Measurements from ENCODE around the gene ZNF70. TPM values are rescaled to one million over a fixed set of nuclear protein-coding genes. Genes with fewer than 3 reads are reported as not detected.

ZNF70 gene
- 9.0 TPM for total RNA-seq

DNA sequence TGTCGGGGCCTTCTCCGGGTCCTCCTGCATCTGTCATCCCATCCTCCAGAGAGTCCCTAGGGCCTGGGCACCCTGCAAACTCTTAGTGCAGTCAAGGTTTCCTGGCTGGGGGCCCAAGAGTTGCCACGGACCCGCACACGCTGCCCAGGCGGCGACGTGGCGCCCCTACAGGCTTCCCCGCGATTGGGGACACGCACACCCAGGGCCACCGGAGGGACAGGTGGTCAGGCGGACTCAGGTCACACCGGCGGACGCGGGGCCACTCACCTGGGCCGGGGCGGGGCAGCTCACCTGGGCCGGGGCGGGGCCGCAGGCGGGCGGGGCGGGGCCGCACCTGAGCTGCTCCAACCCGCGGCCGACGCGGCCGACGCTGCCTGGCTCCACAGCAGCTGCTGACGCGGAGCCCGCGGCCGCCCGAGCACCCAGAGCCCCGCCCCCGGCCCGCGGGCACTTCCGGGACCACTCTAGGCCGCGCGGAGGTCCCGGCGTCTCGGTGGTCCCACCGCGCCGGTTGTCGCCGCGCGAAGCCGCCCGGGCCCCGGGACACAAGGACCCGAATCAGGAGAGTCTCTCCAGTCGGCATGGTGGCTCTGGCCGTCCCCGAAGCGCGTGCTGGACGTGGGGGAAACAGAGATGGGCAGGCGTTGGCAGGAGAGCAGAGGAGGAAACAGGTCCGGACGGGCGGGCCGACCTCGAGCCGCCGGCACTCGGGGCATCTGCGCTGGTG lies at the start of gene ZNF70:
Gene ZNF70, minus strand, starts transcription at position 399 of the 727 bp plus-strand sequence. CDS start 5,972 bp downstream, outside the sequence.
- DNase-seq (ENCODE audit: low spot score), result peak; percentile 87

DNA sequence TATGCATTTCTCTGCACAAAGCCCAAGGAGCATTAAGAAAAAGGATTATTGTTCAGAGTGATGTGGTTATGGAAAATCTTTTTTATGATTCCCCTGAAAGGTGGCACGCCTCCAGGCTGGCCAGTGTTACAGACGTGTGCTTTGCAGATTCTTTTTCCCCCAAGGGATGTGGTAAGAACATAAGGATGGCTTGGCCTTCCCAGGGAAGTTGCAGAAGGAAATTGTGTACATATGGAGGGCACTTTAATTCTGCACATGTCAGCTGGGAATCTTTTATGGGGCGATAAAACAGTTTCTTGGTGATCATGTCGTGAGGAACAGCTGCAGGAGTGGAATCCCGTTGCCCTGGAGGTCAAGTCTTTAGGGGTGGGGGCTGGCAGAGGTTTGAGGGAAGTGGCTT lies 45.5 kb upstream of the ZNF70 start:
- DNase-seq (ENCODE audit: low spot score), result no peak

DNA sequence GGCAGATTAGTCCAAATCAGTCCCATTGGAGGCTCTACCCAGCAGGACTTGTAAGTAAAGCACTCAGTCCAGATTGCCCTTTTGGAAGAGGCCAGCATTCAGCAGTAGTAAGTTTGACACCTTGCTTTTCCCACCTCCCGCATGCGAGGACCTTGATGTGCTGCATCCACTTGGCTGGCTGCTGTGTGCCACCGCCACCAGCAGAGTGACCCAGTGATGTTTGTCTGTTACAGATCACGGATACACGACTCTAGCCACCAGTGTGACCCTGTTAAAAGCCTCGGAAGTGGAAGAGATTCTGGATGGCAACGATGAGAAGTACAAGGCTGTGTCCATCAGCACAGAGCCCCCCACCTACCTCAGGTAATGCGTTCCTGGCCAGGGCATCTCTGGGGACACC lies 42.4 kb upstream of the ZNF70 start:
- DNase-seq (ENCODE audit: low spot score), result no peak

DNA sequence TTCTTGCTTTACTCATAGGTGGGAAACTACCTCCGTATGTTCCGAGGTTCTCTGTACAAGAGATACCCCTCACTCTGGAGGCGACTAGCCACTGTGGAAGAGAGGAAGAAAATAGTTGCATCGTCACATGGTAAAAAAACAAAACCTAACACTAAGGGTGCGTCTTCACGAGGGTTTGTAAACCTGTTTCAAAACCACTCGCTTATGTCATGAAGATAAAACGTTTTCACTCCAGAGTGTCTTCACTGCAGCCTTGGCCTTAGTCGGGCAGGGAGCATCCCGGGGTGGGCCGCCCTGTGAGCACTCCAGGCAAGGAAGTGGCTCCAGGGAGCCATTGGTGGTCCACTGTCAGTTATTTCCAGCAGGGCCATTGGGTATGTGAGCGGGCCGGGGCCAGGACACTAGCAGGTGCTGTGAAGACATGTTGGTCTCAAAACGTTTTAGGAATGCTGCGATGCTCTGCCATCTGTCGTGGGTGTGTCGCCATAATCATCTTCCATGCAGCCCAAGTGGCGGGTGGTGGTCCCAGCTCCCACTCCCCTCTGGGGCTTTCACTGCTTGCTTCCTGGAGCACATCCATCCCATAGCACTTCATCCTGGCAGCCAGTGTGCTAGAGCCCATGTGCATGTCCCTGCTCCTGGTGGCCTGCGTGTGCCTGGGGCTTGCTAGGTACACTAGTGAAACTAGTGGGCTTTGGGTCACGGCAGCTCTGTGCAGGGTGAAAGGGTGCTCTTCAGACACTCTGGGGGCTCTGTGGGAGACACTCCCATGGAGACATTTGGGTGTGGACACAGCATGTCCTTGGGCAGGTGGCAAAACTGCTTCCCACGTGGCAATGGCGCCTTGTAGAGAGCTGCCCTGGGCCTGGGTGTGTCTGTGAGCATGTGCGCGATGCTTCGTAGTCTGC lies 41.1 kb upstream of the ZNF70 start:
- no peak for DNase-seq (ENCODE audit: low spot score)

DNA sequence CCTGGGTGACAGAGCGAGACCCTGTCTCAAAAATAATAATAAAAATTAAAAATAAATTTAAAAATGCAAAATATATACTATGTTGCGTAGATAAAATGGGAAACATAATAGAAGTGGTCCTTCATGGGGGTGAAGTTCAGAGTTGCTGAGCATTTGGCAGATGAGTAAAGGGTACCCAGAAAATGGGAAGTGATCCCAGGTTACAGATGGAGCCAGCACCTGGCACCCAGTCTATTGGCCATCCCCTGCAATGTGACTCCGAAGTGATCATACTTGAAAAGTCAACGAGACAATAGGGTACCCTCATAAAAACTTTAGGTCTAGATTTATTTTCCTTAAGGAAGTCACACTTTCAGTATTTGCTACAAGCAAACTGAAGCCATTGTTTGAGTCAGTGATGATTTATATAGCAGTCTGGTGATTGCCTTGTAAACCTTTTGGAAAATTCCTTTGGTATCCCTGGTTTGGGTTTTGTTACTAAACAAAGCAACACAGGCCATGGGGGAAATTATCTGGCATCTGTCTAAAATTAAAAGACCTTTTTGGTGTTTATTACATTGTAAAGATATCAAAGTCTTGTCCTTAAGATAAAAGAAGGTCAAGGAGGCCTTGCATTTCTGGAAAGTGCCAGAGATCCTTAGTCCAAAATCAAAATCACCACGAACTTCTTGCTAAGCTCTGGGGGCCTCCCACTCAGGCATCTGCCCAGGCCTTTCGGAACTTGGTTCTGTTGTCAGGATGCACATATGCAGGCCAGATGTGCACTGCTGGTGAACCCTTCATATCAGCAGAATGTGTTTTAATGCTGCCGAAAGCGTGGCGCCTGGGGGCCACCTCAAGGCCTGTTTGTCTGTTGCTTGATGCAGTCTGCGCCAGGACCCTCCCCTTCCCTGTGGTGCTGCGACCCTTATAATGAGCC lies 40.2 kb upstream of the ZNF70 start:
- DNase-seq (ENCODE audit: low spot score), result no peak

DNA sequence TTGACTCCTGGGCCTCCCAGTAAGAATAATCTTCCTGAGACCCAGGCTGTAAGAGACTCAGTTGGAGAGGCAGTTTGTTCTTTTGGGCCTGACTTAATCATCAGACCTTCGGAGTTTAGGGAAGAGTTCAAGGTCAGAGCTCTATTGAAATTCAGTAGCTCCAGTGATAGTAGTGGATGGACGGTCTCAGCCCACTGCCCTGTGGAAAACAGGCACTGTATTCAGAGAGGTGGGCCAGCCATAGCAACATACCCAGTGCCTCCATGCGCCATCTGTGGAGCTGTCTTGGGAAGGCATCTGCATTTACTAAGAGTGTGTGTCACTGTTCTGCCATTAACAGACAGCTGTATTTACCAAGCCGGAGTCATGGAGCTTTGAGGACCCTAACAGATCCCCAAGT lies 38.7 kb upstream of the ZNF70 start:
- DNase-seq (ENCODE audit: low spot score), result no peak

DNA sequence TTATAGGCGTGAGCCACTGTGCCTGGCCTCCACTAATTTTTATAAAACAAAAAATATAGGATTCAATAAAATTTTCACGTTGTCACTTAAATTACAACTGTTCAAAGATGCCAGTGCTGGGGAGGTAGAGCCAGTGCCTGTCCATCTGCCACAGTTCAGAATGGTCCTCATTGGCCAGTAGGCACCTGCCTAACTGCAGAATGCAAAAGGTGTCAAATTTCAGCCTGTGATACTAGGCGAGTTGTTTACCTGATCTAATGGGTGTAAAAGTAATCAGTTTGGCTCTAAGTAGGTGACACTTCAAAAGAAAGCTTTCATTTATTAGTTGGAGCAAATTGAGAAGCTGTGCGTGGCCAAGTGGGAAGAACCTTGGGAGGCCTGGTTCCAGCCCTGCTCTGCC lies 38.2 kb upstream of the ZNF70 start:
- no peak for DNase-seq (ENCODE audit: low spot score)

DNA sequence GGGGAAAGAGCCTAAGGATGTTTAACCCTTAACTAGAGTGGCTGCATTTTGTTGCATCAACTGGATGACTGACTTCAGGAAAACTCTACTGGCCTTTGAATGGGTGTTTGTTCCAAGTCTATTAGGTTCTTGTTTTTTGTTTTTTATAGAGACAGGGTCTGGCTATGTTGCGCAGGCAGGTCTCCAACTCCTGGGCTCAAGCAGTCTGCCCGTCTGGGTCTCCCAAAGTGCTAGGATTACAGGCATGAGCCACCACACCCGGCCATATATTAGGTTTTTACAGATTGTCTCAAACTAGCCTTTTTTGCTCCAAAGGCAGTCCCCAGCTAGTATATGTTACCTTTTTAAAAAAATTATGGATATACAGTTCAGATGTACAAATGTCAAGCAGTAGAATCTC lies 37.0 kb upstream of the ZNF70 start:
- no peak for DNase-seq (ENCODE audit: low spot score)

DNA sequence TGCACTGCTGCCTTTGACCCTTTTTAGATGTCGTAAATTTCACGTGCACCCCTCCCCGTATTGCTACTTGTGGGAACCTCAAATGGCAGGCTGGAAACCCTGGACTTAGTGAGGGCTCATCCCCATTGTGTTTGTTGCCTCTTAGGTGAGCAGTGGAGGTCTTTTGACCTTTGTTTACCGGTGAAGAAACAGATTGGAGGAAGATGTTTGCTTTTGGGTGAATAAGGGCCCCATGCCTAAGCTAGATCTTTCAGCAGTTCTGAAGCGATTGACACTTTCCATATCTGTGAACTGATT lies 36.6 kb upstream of the ZNF70 start:
- no peak for DNase-seq (ENCODE audit: low spot score)

DNA sequence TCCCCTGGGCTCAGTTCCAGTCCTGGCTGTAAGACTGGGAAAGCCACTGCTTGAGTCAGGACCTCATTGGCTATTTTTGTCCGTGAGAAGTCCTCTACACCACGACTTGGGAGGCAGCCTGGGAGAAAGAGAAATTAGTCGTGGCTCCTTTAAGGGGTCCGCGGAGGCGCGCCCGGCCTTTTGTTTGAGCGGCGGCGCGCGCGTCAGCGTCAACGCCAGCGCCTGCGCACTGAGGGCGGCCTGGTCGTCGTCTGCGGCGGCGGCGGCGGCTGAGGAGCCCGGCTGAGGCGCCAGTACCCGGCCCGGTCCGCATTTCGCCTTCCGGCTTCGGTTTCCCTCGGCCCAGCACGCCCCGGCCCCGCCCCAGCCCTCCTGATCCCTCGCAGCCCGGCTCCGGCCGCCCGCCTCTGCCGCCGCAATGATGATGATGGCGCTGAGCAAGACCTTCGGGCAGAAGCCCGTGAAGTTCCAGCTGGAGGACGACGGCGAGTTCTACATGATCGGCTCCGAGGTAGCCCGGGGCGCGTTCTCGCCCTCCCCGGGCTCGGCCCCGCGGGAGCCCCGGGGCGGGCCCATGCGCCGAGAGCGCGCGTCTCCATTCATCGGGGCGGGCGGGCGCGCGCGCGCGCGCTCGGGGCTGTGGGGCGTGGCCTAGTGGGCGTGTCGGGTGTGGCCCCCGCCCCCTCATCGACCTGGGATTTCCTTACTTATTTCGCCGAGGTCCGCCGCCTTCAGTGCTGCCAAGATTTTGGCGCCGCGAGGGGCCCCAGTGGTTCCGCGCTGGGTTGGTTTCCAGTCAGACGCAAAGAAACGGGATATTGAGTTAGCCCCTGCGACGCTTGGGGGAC lies 36.1 kb upstream of the ZNF70 start, which contains the start of gene SMARCB1:
Gene SMARCB1, plus strand, starts transcription at position 215 of the 848 bp plus-strand sequence. Its CDS starts 204 bp downstream, at position 419.
- peak; percentile 89 for DNase-seq (ENCODE audit: low spot score)

DNA sequence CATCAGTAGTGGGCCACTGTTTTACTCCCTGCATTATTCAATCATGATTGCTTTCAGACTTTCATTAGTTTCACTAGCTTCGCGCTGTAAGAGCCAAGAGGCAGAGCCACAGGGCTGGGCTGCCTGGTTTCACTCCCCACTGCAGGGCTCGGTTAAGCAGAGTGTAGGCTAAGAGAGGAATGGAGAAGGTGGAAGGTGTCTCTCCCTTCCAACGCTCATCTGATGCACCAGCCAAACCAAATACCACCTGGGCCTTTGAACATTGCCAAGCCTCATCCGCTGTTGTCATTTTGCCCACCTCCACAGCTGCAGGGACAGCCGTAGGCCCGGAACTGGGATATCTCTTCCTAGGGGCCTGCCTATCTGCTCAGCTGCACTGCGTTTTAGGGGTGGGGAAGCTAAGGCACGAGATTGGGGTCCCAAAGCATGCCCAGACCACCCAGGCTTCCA lies 35.4 kb upstream of the ZNF70 start:
- DNase-seq (ENCODE audit: low spot score), result no peak

DNA sequence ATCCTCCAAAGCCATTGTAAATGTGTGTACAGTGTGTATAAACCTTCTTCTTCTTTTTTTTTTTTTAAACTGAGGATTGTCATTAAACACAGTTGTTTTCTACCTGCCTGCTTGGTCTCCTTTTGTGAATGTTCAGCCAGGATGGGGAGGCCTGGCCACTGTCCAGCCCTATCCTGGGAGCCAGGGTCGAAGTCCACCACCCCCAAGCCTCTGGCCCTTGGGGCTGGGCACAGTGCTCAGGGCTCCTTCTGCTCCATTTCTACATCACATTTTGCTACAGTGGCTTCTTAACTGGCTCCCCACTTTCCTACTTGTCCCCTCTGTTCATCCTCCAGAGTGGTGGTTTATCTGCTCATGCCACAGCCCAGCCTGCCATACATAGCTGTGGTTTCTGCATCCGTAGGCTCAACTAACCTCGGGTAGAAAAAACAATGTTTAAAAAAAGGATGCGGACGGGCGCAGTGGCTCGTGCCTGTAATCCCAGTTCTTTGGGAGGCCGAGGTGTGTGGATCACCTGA lies 33.4 kb upstream of the ZNF70 start:
- DNase-seq (ENCODE audit: low spot score), result no peak

DNA sequence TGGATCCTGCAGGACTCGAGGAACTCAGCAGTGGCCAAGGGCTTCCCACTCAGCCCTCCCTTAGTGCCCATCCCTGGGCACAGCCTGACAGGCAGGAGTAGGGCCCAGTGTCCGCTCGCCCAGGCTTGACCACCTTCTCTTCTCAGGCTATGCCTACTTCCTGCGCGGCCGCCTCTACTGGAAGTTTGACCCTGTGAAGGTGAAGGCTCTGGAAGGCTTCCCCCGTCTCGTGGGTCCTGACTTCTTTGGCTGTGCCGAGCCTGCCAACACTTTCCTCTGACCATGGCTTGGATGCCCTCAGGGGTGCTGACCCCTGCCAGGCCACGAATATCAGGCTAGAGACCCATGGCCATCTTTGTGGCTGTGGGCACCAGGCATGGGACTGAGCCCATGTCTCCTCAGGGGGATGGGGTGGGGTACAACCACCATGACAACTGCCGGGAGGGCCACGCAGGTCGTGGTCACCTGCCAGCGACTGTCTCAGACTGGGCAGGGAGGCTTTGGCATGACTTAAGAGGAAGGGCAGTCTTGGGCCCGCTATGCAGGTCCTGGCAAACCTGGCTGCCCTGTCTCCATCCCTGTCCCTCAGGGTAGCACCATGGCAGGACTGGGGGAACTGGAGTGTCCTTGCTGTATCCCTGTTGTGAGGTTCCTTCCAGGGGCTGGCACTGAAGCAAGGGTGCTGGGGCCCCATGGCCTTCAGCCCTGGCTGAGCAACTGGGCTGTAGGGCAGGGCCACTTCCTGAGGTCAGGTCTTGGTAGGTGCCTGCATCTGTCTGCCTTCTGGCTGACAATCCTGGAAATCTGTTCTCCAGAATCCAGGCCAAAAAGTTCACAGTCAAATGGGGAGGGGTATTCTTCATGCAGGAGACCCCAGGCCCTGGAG lies 32.6 kb upstream of the ZNF70 start:
- no peak for DNase-seq (ENCODE audit: low spot score)

DNA sequence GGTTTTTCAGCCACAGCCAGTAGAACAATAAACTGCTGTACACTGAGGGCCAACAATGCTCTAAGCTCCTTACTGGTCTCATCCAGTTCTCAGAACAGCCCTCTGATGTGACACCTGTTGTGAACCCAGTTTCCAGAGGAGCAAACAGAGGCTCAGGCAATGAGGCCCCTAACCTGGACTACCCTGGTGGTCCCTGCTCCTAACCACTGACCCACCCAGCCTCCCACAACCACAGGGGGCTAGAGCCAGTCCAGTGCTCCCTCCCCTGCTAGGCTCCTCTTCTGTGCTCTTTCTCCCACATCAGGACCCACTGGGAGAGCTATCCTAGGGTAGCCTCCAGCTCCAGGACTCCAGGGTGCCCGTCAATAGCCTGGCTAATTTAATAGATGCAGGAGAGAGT lies 31.8 kb upstream of the ZNF70 start:
- no peak for DNase-seq (ENCODE audit: low spot score)

DNA sequence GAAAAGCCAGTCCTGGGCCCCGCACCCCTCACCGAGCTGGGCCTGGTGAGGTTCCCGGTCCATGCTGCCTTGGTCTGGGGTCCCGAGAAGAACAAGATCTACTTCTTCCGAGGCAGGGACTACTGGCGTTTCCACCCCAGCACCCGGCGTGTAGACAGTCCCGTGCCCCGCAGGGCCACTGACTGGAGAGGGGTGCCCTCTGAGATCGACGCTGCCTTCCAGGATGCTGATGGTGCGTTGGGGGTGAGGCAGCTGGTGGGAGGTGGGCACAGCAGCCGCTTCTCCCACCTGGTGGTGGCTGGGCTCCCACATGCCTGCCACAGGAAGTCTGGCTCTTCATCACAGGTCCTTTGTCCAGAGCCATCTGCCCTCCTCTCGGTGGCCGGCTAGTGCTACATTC lies 31.3 kb upstream of the ZNF70 start:
- DNase-seq (ENCODE audit: low spot score), result no peak

DNA sequence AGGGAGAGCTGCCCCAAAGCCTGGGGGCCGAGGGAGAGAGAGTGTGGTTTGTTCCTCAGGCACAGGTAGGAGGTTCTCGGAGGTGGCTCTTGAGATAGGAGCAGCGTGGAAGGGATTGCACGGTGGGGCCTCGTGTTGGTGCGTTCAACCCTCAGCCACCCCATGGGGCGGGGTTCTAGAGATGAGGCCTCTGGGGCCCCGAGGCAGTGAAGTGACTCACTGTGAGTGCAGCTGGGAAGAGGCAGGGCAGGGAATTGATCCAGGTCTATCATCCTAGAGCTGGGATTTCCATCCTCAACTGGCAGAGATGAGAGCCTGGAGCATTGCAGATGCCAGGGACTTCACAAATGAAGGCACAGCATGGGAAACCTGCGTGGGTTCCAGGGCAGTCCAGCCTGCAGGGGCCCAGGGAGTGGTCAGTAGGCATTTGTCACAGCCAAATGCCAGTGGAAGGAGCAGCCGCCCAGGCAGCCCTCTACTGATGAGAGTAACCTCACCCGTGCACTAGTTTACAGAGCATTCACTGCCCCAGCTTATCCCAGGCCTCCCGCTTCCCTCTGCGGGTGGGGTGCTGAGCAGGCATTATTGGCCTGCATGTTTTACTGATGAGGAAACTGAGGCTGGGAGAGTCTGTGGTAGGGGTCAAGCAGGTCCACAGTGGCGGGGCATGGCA lies 30.7 kb upstream of the ZNF70 start:
- DNase-seq (ENCODE audit: low spot score), result no peak

DNA sequence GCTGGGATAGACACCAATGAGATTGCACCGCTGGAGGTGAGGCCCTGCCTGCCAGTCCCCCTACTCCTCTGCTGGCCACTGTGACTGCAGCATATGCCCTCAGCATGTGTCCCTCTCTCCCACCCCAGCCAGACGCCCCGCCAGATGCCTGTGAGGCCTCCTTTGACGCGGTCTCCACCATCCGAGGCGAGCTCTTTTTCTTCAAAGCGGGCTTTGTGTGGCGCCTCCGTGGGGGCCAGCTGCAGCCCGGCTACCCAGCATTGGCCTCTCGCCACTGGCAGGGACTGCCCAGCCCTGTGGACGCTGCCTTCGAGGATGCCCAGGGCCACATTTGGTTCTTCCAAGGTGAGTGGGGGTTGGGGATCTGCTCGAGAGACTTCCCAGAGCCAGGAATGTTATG lies 30.2 kb upstream of the ZNF70 start:
- DNase-seq (ENCODE audit: low spot score), result no peak

DNA sequence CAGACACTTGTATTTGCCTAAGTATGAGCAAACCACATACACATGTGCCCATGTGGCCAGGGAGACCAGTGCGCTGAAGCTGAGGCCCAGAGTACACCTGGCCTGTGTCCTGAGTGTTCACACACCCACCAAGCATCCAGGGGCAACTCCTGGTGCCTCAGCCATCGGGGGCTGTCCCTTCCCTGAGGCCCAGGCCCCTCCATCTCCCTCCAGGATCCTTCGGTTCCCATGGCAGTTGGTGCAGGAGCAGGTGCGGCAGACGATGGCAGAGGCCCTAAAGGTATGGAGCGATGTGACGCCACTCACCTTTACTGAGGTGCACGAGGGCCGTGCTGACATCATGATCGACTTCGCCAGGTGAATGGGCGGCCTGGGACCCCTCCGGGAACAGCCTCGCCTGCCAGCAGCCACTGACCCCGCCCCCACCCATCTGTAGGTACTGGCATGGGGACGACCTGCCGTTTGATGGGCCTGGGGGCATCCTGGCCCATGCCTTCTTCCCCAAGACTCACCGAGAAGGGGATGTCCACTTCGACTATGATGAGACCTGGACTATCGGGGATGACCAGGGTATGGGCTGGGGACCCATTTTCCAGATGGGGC lies 29.3 kb upstream of the ZNF70 start:
- DNase-seq (ENCODE audit: low spot score), result no peak

DNA sequence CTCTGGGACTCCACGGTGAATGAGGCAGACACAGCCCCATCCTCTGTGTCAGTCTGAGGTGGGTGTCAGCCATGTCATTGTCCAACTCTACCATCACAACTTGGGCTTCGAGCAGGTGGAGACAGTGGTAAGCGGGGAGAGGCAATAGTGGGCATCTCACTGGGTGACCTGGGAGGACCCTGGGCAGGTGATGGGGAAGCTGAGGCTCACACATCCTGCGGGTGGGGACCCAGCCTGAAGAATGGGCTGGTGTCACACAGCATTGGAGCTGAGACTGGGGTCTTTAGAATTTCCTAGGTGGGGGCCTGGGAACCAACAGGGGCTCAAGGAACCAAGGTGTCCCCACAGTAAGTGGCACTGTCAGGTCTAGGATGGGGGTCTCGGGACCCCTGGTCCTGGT lies 28.8 kb upstream of the ZNF70 start:
- no peak for DNase-seq (ENCODE audit: low spot score)
